GM18507 (cell line): ENCODE results near the gene ZNF329.
A peak's percentile ranks its signal among the peaks of the same experiment; 100 is the strongest.

Experiments
- DNase-seq: peaks from one replicate; pipeline ENCODE4 v3.0.0; 2011; ENCODE audit warnings: low read depth; ENCODE audit not compliant: insufficient read length; ENCODE audit errors: extremely low spot score
- FAIRE-seq: peaks from 2 replicates; lab custom pipeline; 2011; peaks lifted over from hg19 to GRCh38; lab: Jason Lieb, UNC

Gene ZNF329

GRCh38 chr19:58128041-58128685 is 22.4 kb downstream of the ZNF329 start:
- DNase-seq (no peak), FAIRE-seq (no peak)

- no peak for FAIRE-seq
These were observed 27.2 kb downstream of the ZNF329 start for GRCh38 chr19:58123354-58123753.

GRCh38 chr19:58118979-58119733 is 31.4 kb downstream of the ZNF329 start:
- FAIRE-seq (no peak), DNase-seq (no peak)

More at GRCh38 chr19:58123354-58123753, 27.2 kb downstream of the ZNF329 start:
- no peak for DNase-seq

- FAIRE-seq (no peak), DNase-seq (no peak)
These were observed 32.6 kb downstream of the ZNF329 start for GRCh38 chr19:58117841-58118575.

- DNase-seq (no peak), FAIRE-seq (no peak)
These were observed 42.1 kb downstream of the ZNF329 start for GRCh38 chr19:58108546-58108817.

- FAIRE-seq (no peak), DNase-seq (no peak)
These were observed 42.6 kb downstream of the ZNF329 start for GRCh38 chr19:58107778-58108545.

GRCh38 chr19:58098682-58098998 is 51.9 kb downstream of the ZNF329 start:
- FAIRE-seq: no peak
- DNase-seq: no peak

GRCh38 chr19:58097781-58098681 is 52.6 kb downstream of the ZNF329 start, which contains the start of gene ZSCAN18:
TSS of gene ZSCAN18 (minus strand) at chr19:58098231. CDS start at chr19:58090267, 7,964 bp downstream.
- DNase-seq: peak; percentile 23
- FAIRE-seq: no peak

- no peak for DNase-seq
- no peak for FAIRE-seq
These were observed 53.2 kb downstream of the ZNF329 start for GRCh38 chr19:58097349-58097748.

- FAIRE-seq (no peak), DNase-seq (no peak)
These were observed 53.7 kb downstream of the ZNF329 start for GRCh38 chr19:58096884-58097283.

GRCh38 chr19:58095328-58095727 is 55.3 kb downstream of the ZNF329 start:
- DNase-seq: no peak
- no peak for FAIRE-seq

GRCh38 chr19:58093071-58093470 is 57.5 kb downstream of the ZNF329 start:
- no peak for DNase-seq
- FAIRE-seq: no peak

- FAIRE-seq: no peak
- DNase-seq: no peak
These were observed 59.2 kb downstream of the ZNF329 start for GRCh38 chr19:58091251-58091995.

GRCh38 chr19:58089846-58090245 is 60.7 kb downstream of the ZNF329 start:
- DNase-seq: no peak
- FAIRE-seq: no peak

GRCh38 chr19:58088521-58089052 is 62.0 kb downstream of the ZNF329 start:
- no peak for DNase-seq
- no peak for FAIRE-seq

GRCh38 chr19:58086825-58087710 is 63.5 kb downstream of the ZNF329 start:
- DNase-seq (no peak), FAIRE-seq (no peak)

GRCh38 chr19:58085348-58085875 is 65.2 kb downstream of the ZNF329 start:
- FAIRE-seq (no peak), DNase-seq (no peak)
